ENCODE results near the gene ZSWIM4. TPM values are rescaled to one million over a fixed set of nuclear protein-coding genes. Genes with fewer than 3 reads are reported as not detected.

The ZSWIM4 gene
- total and polyA plus RNA-seq, 2 of the 13 experiments (the other 11 are each of a cell fraction or from before 2014, with no cell fraction given) = 0.33 to 0.86 TPM

GRCh38 chr19:13782537-13782936 is 12.7 kb upstream of the ZSWIM4 start:
- in situ Hi-C loops (cut with HindIII; ENCODE audit: extremely low pct_ligation_motif_present, low pct_unique_long_range_greater_than_20kb) = loop anchor here (5.0 kb wide), 1 partner anchor 80 kb away; no protein-coding TSS in a partner anchor
- no peaks in the 10 kb centered on the region for H4K20me1 ChIP-seq (ENCODE audit: insufficient read depth, low read length)
- TF ChIP-seq MEF2D (CRISPR knock-in tag; IDR thresholded peaks at IDR 0.05) = no peak
- no peak for TF ChIP-seq ZNF782 (CRISPR knock-in tag; IDR thresholded peaks at IDR 0.05; ENCODE audit: borderline replicate concordance)
- TF ChIP-seq KLF11 (CRISPR knock-in tag; IDR thresholded peaks at IDR 0.05) = no peak
- no peak for TF ChIP-seq ZXDC (CRISPR knock-in tag; IDR thresholded peaks at IDR 0.05)
- no peak for TF ChIP-seq CHCHD3 (CRISPR knock-in tag; IDR thresholded peaks at IDR 0.05)
- no peak for TF ChIP-seq BHLHE40 (IDR thresholded peaks at IDR 0.05; ENCODE audit: low read length)
- no peak for TF ChIP-seq STAG1 (CRISPR knock-in tag; IDR thresholded peaks at IDR 0.05)
- no peak for TF ChIP-seq RARA (CRISPR knock-in tag; IDR thresholded peaks at IDR 0.05)
- no peak for TF ChIP-seq ZNF282 (IDR thresholded peaks at IDR 0.05; ENCODE audit: partially characterized antibody)
- TF ChIP-seq ADNP (CRISPR knock-in tag; IDR thresholded peaks at IDR 0.05) = no peak
- no peak for TF ChIP-seq SAFB2 (CRISPR knock-in tag; IDR thresholded peaks at IDR 0.05; ENCODE audit: borderline replicate concordance, low read depth)
- no peak for TF ChIP-seq ZBTB33 (CRISPR knock-in tag; IDR thresholded peaks at IDR 0.05)
- no peak for TF ChIP-seq NFE2L2 (IDR thresholded peaks at IDR 0.05; ENCODE audit: low read length)
- no peak for TF ChIP-seq MED13 (CRISPR knock-in tag; IDR thresholded peaks at IDR 0.05)
- TF ChIP-seq EEA1 (CRISPR knock-in tag; IDR thresholded peaks at IDR 0.05; ENCODE audit: borderline replicate concordance) = no peak
- TF ChIP-seq ZNF224 (CRISPR knock-in tag; IDR thresholded peaks at IDR 0.05) = no peak
- TF ChIP-seq ZNF616 (CRISPR knock-in tag; IDR thresholded peaks at IDR 0.05; ENCODE audit: low read depth) = no peak
- no peak for TF ChIP-seq E2F2 (CRISPR knock-in tag; IDR thresholded peaks at IDR 0.05; ENCODE audit: borderline replicate concordance)
- POLR2A ChIA-PET = no interaction called here
- peaks cover 38% of the 10 kb centered on the region for H3K4me1 ChIP-seq (ENCODE audit: insufficient read depth, low read length)
- H3K9me3 ChIP-seq (ENCODE audit: low read length) = no peaks in the 10 kb centered on the region
- H3K36me3 ChIP-seq (replicated peaks in 1 of 2; ENCODE audit: control insufficient read depth in 1 of 2, insufficient read depth in 2 of 2, low read length in 2 of 2) = peaks cover 3 to 17% of the 10 kb centered on the region in 2 experiments
- intact Hi-C loops (cut with micrococcal nuclease; ENCODE audit: unreplicated experiment) = no loop called here
- no peak overlapping the region for H2AFZ ChIP-seq (ENCODE audit: low read length)
- ATAC-seq (no peak), FAIRE-seq (no peak), DNase-seq (ENCODE audit: low spot score) (no peak)
- H3K27me3 ChIP-seq (ENCODE audit: control insufficient read depth in 1 of 2, insufficient read depth in 2 of 2, low read length in 2 of 2) = peaks cover 0 to 10% of the 10 kb centered on the region in 2 experiments; a peak in 2 of 5 replicates
- H3K9ac ChIP-seq (ENCODE audit: insufficient read depth, low read depth, low read length) = no peak overlapping the region
- CTCF ChIA-PET (ENCODE audit: low intra/inter-chr PET ratio, low total read pairs) = no interaction called here
- no peak overlapping the region for H3K27ac ChIP-seq (ENCODE audit: extremely low read length, insufficient read depth, low read length)
- H3K79me2 ChIP-seq (ENCODE audit: insufficient read depth, low read length) = no peaks in the 10 kb centered on the region
- no TSS peak for BruUV-seq (replicated peaks)
- 44% methylated on average over 8 of the region's 8 CpGs for WGBS (ENCODE audit: low lambda C conversion rate)
- no peak overlapping the region for H3K4me2 ChIP-seq (ENCODE audit: low read depth, low read length)
- no peak overlapping the region for H3K4me3 ChIP-seq (replicated peaks in 1 of 3; ENCODE audit: insufficient read depth in 1 of 3, low read depth in 2 of 3, low read length in 3 of 3)
